Activated CD8-positive, alpha-beta memory T cell treated with anti-CD3 and anti-CD28 coated beads, Interleukin-2, amount 50 U/mL, for 24 hours (primary cell): ENCODE results near the gene MAP2.

Experiments
- DNase-seq: peaks from one replicate; pipeline ENCODE4 v3.0.0-alpha.2; 2020; ENCODE audit errors: extremely low read depth

Gene MAP2

GRCh38 chr2:209423562-209424198 is at the start of gene MAP2:
Gene MAP2, plus strand, starts transcription at chr2:209424047. Its CDS starts 229,124 bp downstream, at chr2:209653171.
- DNase-seq, result peak; percentile 14

GRCh38 chr2:209376686-209377085 is 47.2 kb upstream of the MAP2 start:
- no peak for DNase-seq

- DNase-seq, result no peak
Measured at GRCh38 chr2:209380293-209380692, 43.6 kb upstream of the MAP2 start.

GRCh38 chr2:209381091-209381490 is 42.8 kb upstream of the MAP2 start:
- no peak for DNase-seq

- DNase-seq, result no peak
Measured at GRCh38 chr2:209382775-209383174, 41.1 kb upstream of the MAP2 start.

- DNase-seq, result no peak
Measured at GRCh38 chr2:209383212-209383611, 40.6 kb upstream of the MAP2 start.

GRCh38 chr2:209387389-209387788 is 36.5 kb upstream of the MAP2 start:
- DNase-seq, result no peak

GRCh38 chr2:209388446-209389037 is 35.3 kb upstream of the MAP2 start:
- DNase-seq, result no peak

- DNase-seq, result no peak
Measured at GRCh38 chr2:209389171-209389618, 34.7 kb upstream of the MAP2 start.

GRCh38 chr2:209390839-209391238 is 33.0 kb upstream of the MAP2 start:
- DNase-seq, result no peak

GRCh38 chr2:209391776-209392401 is 32.0 kb upstream of the MAP2 start:
- no peak for DNase-seq

GRCh38 chr2:209395229-209395628 is 28.6 kb upstream of the MAP2 start:
- no peak for DNase-seq

GRCh38 chr2:209395652-209396051 is 28.2 kb upstream of the MAP2 start:
- DNase-seq, result no peak

GRCh38 chr2:209398463-209398862 is 25.4 kb upstream of the MAP2 start:
- no peak for DNase-seq

GRCh38 chr2:209401788-209402187 is 22.1 kb upstream of the MAP2 start:
- no peak for DNase-seq

- DNase-seq, result no peak
Measured at GRCh38 chr2:209411296-209411695, 12.6 kb upstream of the MAP2 start.

GRCh38 chr2:209411718-209412117 is 12.1 kb upstream of the MAP2 start:
- DNase-seq, result no peak

- no peak for DNase-seq
Measured at GRCh38 chr2:209413311-209414014, 10.4 kb upstream of the MAP2 start.

- DNase-seq, result no peak
Measured at GRCh38 chr2:209416913-209417312, 6.9 kb upstream of the MAP2 start.

- no peak for DNase-seq
Measured at GRCh38 chr2:209422191-209422754, 1.6 kb upstream of the MAP2 start.

GRCh38 chr2:209424199-209424701 is 403 bp downstream of the MAP2 start:
- no peak for DNase-seq
